ENCODE data around the gene ADGRL3.

GRCh38 chr4:61160478-61160877 lies 39.6 kb upstream of the ADGRL3 start:
- no peak for TF ChIP-seq POLR2AphosphoS5 (IDR thresholded peaks at IDR 0.05)
- TF ChIP-seq, protein P1, sequence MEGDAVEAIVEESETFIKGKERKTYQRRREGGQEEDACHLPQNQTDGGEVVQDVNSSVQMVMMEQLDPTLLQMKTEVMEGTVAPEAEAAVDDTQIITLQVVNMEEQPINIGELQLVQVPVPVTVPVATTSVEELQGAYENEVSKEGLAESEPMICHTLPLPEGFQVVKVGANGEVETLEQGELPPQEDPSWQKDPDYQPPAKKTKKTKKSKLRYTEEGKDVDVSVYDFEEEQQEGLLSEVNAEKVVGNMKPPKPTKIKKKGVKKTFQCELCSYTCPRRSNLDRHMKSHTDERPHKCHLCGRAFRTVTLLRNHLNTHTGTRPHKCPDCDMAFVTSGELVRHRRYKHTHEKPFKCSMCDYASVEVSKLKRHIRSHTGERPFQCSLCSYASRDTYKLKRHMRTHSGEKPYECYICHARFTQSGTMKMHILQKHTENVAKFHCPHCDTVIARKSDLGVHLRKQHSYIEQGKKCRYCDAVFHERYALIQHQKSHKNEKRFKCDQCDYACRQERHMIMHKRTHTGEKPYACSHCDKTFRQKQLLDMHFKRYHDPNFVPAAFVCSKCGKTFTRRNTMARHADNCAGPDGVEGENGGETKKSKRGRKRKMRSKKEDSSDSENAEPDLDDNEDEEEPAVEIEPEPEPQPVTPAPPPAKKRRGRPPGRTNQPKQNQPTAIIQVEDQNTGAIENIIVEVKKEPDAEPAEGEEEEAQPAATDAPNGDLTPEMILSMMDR (IDR thresholded peaks at IDR 0.05): no peak
- no peak for TF ChIP-seq POLR2A (IDR thresholded peaks at IDR 0.05; ENCODE audit: low read depth)
- no peak for TF ChIP-seq EP300 (IDR thresholded peaks at IDR 0.05)

Data from esophagus muscularis mucosa (tissue), 4 donors.